ENCODE results near the gene MXD4. TPM values are rescaled to one million over a fixed set of nuclear protein-coding genes. Genes with fewer than 3 reads are reported as not detected.
A peak's percentile ranks its signal among the peaks of the same experiment; 100 is the strongest.

Gene MXD4
- total and polyA plus RNA-seq, 2 donors (not counting 1 experiment from before 2014, with no cell fraction given): 22.1 to 42.1 TPM

DNA sequence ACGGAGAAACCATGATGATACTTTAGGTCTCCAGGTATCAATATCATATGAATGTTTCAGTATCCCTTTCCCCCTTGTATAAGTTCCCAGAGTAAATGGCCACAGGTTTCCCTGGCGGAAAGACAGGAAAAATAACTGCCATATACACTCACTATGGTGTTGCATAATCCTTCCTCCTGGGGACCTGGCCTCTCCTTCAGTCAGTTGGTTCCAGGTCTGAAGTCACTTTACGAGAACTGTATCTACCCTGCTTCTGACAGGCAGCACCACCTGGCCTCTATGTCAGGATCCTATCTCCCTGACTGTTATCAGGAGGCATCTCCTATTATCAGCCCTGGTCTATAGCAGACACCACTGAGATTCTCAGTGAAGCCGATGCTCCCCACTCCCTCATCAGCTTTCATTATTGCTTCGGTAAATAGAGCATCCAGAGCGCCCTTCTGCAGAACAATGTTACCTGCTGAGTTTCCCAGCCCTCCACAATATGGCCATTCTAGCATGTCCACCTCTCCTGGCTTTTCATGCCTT is 42.6 kb downstream of the MXD4 start:
- no peaks in the 10 kb centered on the region for H3K27me3 ChIP-seq (ENCODE audit: control insufficient read depth, insufficient read depth, low read length)
- no peaks in the 10 kb centered on the region for H3K4me1 ChIP-seq (ENCODE audit: control insufficient read depth, extremely low read depth, insufficient read depth, low read length)
- no peak for TF ChIP-seq CTCF (conservative IDR thresholded peaks at IDR 0.05 in 1 of 2, IDR thresholded peaks at IDR 0.05 in 1 of 2; ENCODE audit: low read depth in 1 of 2, low read length in 2 of 2)
- TF ChIP-seq EZH2 (IDR thresholded peaks at IDR 0.05; ENCODE audit: low read length, missing control alignments): no peak

GRCh38 chr4:2218436-2218835 is 43.5 kb downstream of the MXD4 start:
- Histone ChIP-seq H3K4me2 (ENCODE audit: extremely low read depth, insufficient read depth, low read length) (no peak overlapping the region), H3K4me3 (replicated peaks in 1 of 4; ENCODE audit: control extremely low read depth in 1 of 4, insufficient read depth in 1 of 4, low read depth in 3 of 4, low read length in 4 of 4) (no peak overlapping the region), H2AFZ (ENCODE audit: low read length) (no peak overlapping the region), H3K79me2 (ENCODE audit: control insufficient read depth, insufficient read depth, low read length) (no peaks in the 10 kb centered on the region), H3K27me3 (ENCODE audit: control insufficient read depth, insufficient read depth, low read length) (no peaks in the 10 kb centered on the region), H3K9ac (ENCODE audit: insufficient read depth, low read length) (no peak overlapping the region), H4K20me1 (ENCODE audit: control insufficient read depth, extremely low read depth, insufficient read depth, low read length) (no peaks in the 10 kb centered on the region), H3K4me1 (ENCODE audit: control insufficient read depth, extremely low read depth, insufficient read depth, low read length) (no peaks in the 10 kb centered on the region), H3K9me3 (ENCODE audit: control insufficient read depth, insufficient read depth, low read depth, low read length) (no peaks in the 10 kb centered on the region), H3K36me3 (ENCODE audit: control insufficient read depth, insufficient read depth, low read length) (no peaks in the 10 kb centered on the region), H3K27ac (ENCODE audit: insufficient read depth, low read length) (no peak overlapping the region)
- no peak for TF ChIP-seq EZH2 (IDR thresholded peaks at IDR 0.05; ENCODE audit: low read length, missing control alignments)
- TF ChIP-seq CTCF (conservative IDR thresholded peaks at IDR 0.05 in 1 of 2, IDR thresholded peaks at IDR 0.05 in 1 of 2; ENCODE audit: low read depth in 1 of 2, low read length in 2 of 2): no peak
- no peak for DNase-seq (ENCODE audit: low read depth in 2 of 2)

More for the DNA sequence above, 42.6 kb downstream of the MXD4 start:
- Histone ChIP-seq H3K9ac (ENCODE audit: insufficient read depth, low read length) (no peak overlapping the region), H2AFZ (ENCODE audit: low read length) (no peak overlapping the region), H3K9me3 (ENCODE audit: control insufficient read depth, insufficient read depth, low read depth, low read length) (no peaks in the 10 kb centered on the region), H3K4me2 (ENCODE audit: extremely low read depth, insufficient read depth, low read length) (no peak overlapping the region), H4K20me1 (ENCODE audit: control insufficient read depth, extremely low read depth, insufficient read depth, low read length) (no peaks in the 10 kb centered on the region), H3K36me3 (ENCODE audit: control insufficient read depth, insufficient read depth, low read length) (no peaks in the 10 kb centered on the region), H3K4me3 (replicated peaks in 1 of 4; ENCODE audit: control extremely low read depth in 1 of 4, insufficient read depth in 1 of 4, low read depth in 3 of 4, low read length in 4 of 4) (no peak overlapping the region), H3K27ac (ENCODE audit: insufficient read depth, low read length) (no peak overlapping the region), H3K79me2 (ENCODE audit: control insufficient read depth, insufficient read depth, low read length) (no peaks in the 10 kb centered on the region)
- no peak for DNase-seq (ENCODE audit: low read depth in 2 of 2)

GRCh38 chr4:2217726-2218125 is 44.2 kb downstream of the MXD4 start:
- H3K36me3 ChIP-seq (ENCODE audit: control insufficient read depth, insufficient read depth, low read length): no peaks in the 10 kb centered on the region
- TF ChIP-seq CTCF (conservative IDR thresholded peaks at IDR 0.05 in 1 of 2, IDR thresholded peaks at IDR 0.05 in 1 of 2; ENCODE audit: low read depth in 1 of 2, low read length in 2 of 2): no peak
- no peak for TF ChIP-seq EZH2 (IDR thresholded peaks at IDR 0.05; ENCODE audit: low read length, missing control alignments)

More at GRCh38 chr4:2217726-2218125, 44.2 kb downstream of the MXD4 start:
- DNase-seq (ENCODE audit: low read depth in 2 of 2): peak in 1 of 2 donors; percentile 80
- no peaks in the 10 kb centered on the region for H3K27me3 ChIP-seq (ENCODE audit: control insufficient read depth, insufficient read depth, low read length)
- no peak overlapping the region for H3K27ac ChIP-seq (ENCODE audit: insufficient read depth, low read length)
- no peaks in the 10 kb centered on the region for H3K79me2 ChIP-seq (ENCODE audit: control insufficient read depth, insufficient read depth, low read length)
- H2AFZ ChIP-seq (ENCODE audit: low read length): no peak overlapping the region
- H3K9me3 ChIP-seq (ENCODE audit: control insufficient read depth, insufficient read depth, low read depth, low read length): no peaks in the 10 kb centered on the region
- H3K9ac ChIP-seq (ENCODE audit: insufficient read depth, low read length): no peak overlapping the region
- no peaks in the 10 kb centered on the region for H4K20me1 ChIP-seq (ENCODE audit: control insufficient read depth, extremely low read depth, insufficient read depth, low read length)
- H3K4me2 ChIP-seq (ENCODE audit: extremely low read depth, insufficient read depth, low read length): no peak overlapping the region
- H3K4me1 ChIP-seq (ENCODE audit: control insufficient read depth, extremely low read depth, insufficient read depth, low read length): no peaks in the 10 kb centered on the region
- no peak overlapping the region for H3K4me3 ChIP-seq (replicated peaks in 1 of 4; ENCODE audit: control extremely low read depth in 1 of 4, insufficient read depth in 1 of 4, low read depth in 3 of 4, low read length in 4 of 4)

Data from fibroblast of lung (primary cell).